ENCODE results near the gene GPR158. TPM values are rescaled to one million over a fixed set of nuclear protein-coding genes. Genes with fewer than 3 reads are reported as not detected.

The GPR158 gene
- total RNA-seq, 1 donor from 2014 or later = 7.5 TPM

GRCh38 chr10:25492040-25492439 lies 317.2 kb downstream of the GPR158 start:
- no peaks in the 10 kb centered on the region for H3K9me3 Mint-ChIP-seq
- H3K4me3 Mint-ChIP-seq = no peak overlapping the region
- TF ChIP-seq CTCF (IDR thresholded peaks at IDR 0.05; ENCODE audit: unreplicated experiment) = no peak
- peak overlapping the region; percentile 97 for H3K27ac Mint-ChIP-seq
- no peaks in the 10 kb centered on the region for H3K27me3 Mint-ChIP-seq (ENCODE audit: low read depth)
- H3K36me3 Mint-ChIP-seq = peaks cover 2% of the 10 kb centered on the region
- no peak for DNase-seq (ENCODE audit: low spot score in 2 of 2, unreplicated experiment in 2 of 2)
- H3K4me1 Mint-ChIP-seq = peaks cover 50% of the 10 kb centered on the region

- TF ChIP-seq CTCF (IDR thresholded peaks at IDR 0.05; ENCODE audit: unreplicated experiment) = no peak
- Mint-ChIP-seq H3K27ac (peak overlapping the region; percentile 97), H3K9me3 (no peaks in the 10 kb centered on the region), H3K27me3 (ENCODE audit: low read depth) (no peaks in the 10 kb centered on the region), H3K36me3 (peaks cover 2% of the 10 kb centered on the region), H3K4me1 (peaks cover 57% of the 10 kb centered on the region), H3K4me3 (no peak overlapping the region)
- no peak for DNase-seq (ENCODE audit: low spot score in 2 of 2, unreplicated experiment in 2 of 2)
These were observed 317.9 kb downstream of the GPR158 start for GRCh38 chr10:25492680-25493079.

- Mint-ChIP-seq H3K27me3 (ENCODE audit: low read depth) (no peaks in the 10 kb centered on the region), H3K9me3 (no peaks in the 10 kb centered on the region), H3K4me3 (no peak overlapping the region), H3K4me1 (peaks cover 63% of the 10 kb centered on the region), H3K27ac (peak overlapping the region; percentile 90), H3K36me3 (peaks cover 2% of the 10 kb centered on the region)
- no peak for TF ChIP-seq CTCF (IDR thresholded peaks at IDR 0.05; ENCODE audit: unreplicated experiment)
- no peak for DNase-seq (ENCODE audit: low spot score in 2 of 2, unreplicated experiment in 2 of 2)
These were observed 318.5 kb downstream of the GPR158 start for GRCh38 chr10:25493122-25493893.

GRCh38 chr10:25497246-25497645 lies 322.4 kb downstream of the GPR158 start:
- Mint-ChIP-seq H3K36me3 (no peaks in the 10 kb centered on the region), H3K4me1 (peaks cover 84% of the 10 kb centered on the region), H3K27ac (peak overlapping the region; percentile 81), H3K4me3 (no peak overlapping the region), H3K27me3 (ENCODE audit: low read depth) (no peaks in the 10 kb centered on the region), H3K9me3 (no peaks in the 10 kb centered on the region)
- no peak for DNase-seq (ENCODE audit: low spot score in 2 of 2, unreplicated experiment in 2 of 2)
- TF ChIP-seq CTCF (IDR thresholded peaks at IDR 0.05; ENCODE audit: unreplicated experiment) = no peak

- DNase-seq (ENCODE audit: low spot score in 2 of 2, unreplicated experiment in 2 of 2) = no peak
- no peaks in the 10 kb centered on the region for H3K27me3 Mint-ChIP-seq (ENCODE audit: low read depth)
- H3K36me3 Mint-ChIP-seq = no peaks in the 10 kb centered on the region
- H3K4me3 Mint-ChIP-seq = no peak overlapping the region
- no peaks in the 10 kb centered on the region for H3K9me3 Mint-ChIP-seq
- H3K27ac Mint-ChIP-seq = peak overlapping the region; percentile 77
- TF ChIP-seq CTCF (IDR thresholded peaks at IDR 0.05; ENCODE audit: unreplicated experiment) = no peak
- peaks cover 87% of the 10 kb centered on the region for H3K4me1 Mint-ChIP-seq
These were observed 323.8 kb downstream of the GPR158 start for GRCh38 chr10:25498645-25499044.
